H1 (cell line): ENCODE measurements around the gene PI4KA. TPM values are rescaled to one million over a fixed set of nuclear protein-coding genes. Genes with fewer than 3 reads are reported as not detected.

Source experiments
- CTCF ChIA-PET: fragments of 300-600 bp; sonication (Branson Sonifier 250); formaldehyde crosslinking; loops from one replicate; lab custom pipeline; 2021; ENCODE audit not compliant: partially characterized antibody; lab: Charles Lee
- POLR2A ChIA-PET: fragments of 300-600 bp; sonication (Branson Sonifier 250); formaldehyde crosslinking; loops from one replicate; lab custom pipeline; 2021; ENCODE audit warnings: inconsistent platforms; ENCODE audit not compliant: partially characterized antibody; lab: Charles Lee
- DNase-seq, 2 experiments: peaks; one replicate each; pipeline versions ENCODE4 v3.0.0 to v3.0.0-alpha.2; 2010 to 2022; ENCODE audit warnings: low spot score in 2 of 2, low read depth in 1 of 2, mixed read lengths in 1 of 2
- FAIRE-seq: peaks from 2 replicates; lab custom pipeline; 2011; peaks lifted over from hg19 to GRCh38; lab: Jason Lieb, UNC
- H2AFZ ChIP-seq: 2 replicates; pipeline ENCODE4 v1.8.1; 2012; ENCODE audit warnings: low read length, inconsistent platforms
- H2AK5ac ChIP-seq: 2 replicates; pipeline ENCODE4 v1.6.1; 2013; ENCODE audit warnings: low read depth, low read length
- H2BK120ac ChIP-seq: replicated peaks from 2 replicates; pipeline ENCODE3; 2013; ENCODE audit warnings: low read depth, low read length, inconsistent platforms
- H2BK12ac ChIP-seq: 2 replicates; pipeline ENCODE4 v1.6.1; 2013; ENCODE audit warnings: low read depth, low read length
- H2BK15ac ChIP-seq: 2 replicates; pipeline ENCODE4 v1.6.1; 2013; ENCODE audit warnings: low read length
- H2BK20ac ChIP-seq: 2 replicates; pipeline ENCODE4 v1.6.1; 2013; ENCODE audit warnings: low read length
- H2BK5ac ChIP-seq: 2 replicates; pipeline ENCODE4 v1.6.1; 2013; ENCODE audit warnings: low read depth, low read length
- H3K14ac ChIP-seq: 2 replicates; pipeline ENCODE4 v1.6.1; 2013; ENCODE audit warnings: inconsistent platforms; ENCODE audit not compliant: insufficient read length
- H3K18ac ChIP-seq: 2 replicates; pipeline ENCODE4 v1.6.1; 2013; ENCODE audit warnings: low read length; ENCODE audit errors: extremely low read depth
- H3K23ac ChIP-seq: 2 replicates; pipeline ENCODE4 v1.6.1; 2013; ENCODE audit warnings: inconsistent platforms; ENCODE audit not compliant: insufficient read length
- H3K23me2 ChIP-seq: 2 replicates; pipeline ENCODE4 v1.6.1; 2013; ENCODE audit warnings: low read depth, low read length
- H3K27ac ChIP-seq: 2 replicates; pipeline ENCODE4 v1.6.1; 2011; ENCODE audit warnings: low read depth, low read length, inconsistent platforms
- H3K27me3 ChIP-seq, 4 experiments: replicated peaks in 1 of 4; 1 replicate in 1 of 4; 2 replicates in 3 of 4; pipeline versions ENCODE4 v1.6.1 to v1.8.1; 2011 to 2013; ENCODE audit warnings: low read length in 3 of 4, mild to moderate bottlenecking in 3 of 4, inconsistent platforms in 2 of 4, mixed read lengths in 2 of 4, moderate library complexity in 1 of 4; ENCODE audit not compliant: control insufficient read depth in 3 of 4, insufficient read depth in 3 of 4; ENCODE audit errors: extremely low read depth in 1 of 4
- H3K36me3 ChIP-seq, 4 experiments: 2 replicates each; pipeline versions ENCODE4 v1.6.1 to v1.8.1; 2011 to 2013; ENCODE audit warnings: mild to moderate bottlenecking in 4 of 4, low read length in 3 of 4, moderate library complexity in 2 of 4, control low read depth in 1 of 4, inconsistent platforms in 1 of 4; ENCODE audit not compliant: insufficient read depth in 4 of 4, control insufficient read depth in 2 of 4
- H3K4ac ChIP-seq: replicated peaks from 2 replicates; pipeline ENCODE3; 2013; ENCODE audit warnings: low read length, low read depth, mixed read lengths, inconsistent platforms; ENCODE audit not compliant: insufficient read length
- H3K4me1 ChIP-seq, 4 experiments: replicated peaks in 1 of 4; 1 replicate in 1 of 4; 2 replicates in 3 of 4; pipeline versions ENCODE4 v1.6.1 to v1.8.1; 2011 to 2013; ENCODE audit warnings: low read length in 3 of 4, inconsistent platforms in 2 of 4, mixed read lengths in 1 of 4; ENCODE audit not compliant: insufficient read depth in 4 of 4, control insufficient read depth in 3 of 4
- H3K4me2 ChIP-seq, 2 experiments: 2 replicates each; pipeline versions ENCODE4 v1.6.1 to v1.8.1; 2011 to 2013; ENCODE audit warnings: low read depth in 2 of 2, low read length in 2 of 2, control low read depth in 1 of 2, inconsistent platforms in 1 of 2, mild to moderate bottlenecking in 1 of 2; ENCODE audit not compliant: insufficient read depth in 1 of 2
- H3K4me3 ChIP-seq, 4 experiments: fragments of 200-600, 300-600 bp in 1 of 4; sonication (generic), shearing (Covaris generic), sonication (Bioruptor Twin) in 1 of 4; 2 replicates each; pipeline versions ENCODE4 v1.5.1 to v1.8.1; 2011 to 2016; ENCODE audit warnings: low read length in 4 of 4, low read depth in 3 of 4, control low read depth in 2 of 4, inconsistent platforms in 2 of 4, mild to moderate bottlenecking in 2 of 4, mixed read lengths in 1 of 4, moderate library complexity in 1 of 4; ENCODE audit not compliant: insufficient read depth in 2 of 4; ENCODE audit errors: extremely low read depth in 1 of 4
- H3K56ac ChIP-seq: replicated peaks from 2 replicates; pipeline ENCODE3; 2013; ENCODE audit warnings: low read depth, mild to moderate bottlenecking, mixed read lengths, low read length, inconsistent platforms; ENCODE audit not compliant: insufficient read length
- H3K79me1 ChIP-seq: 2 replicates; pipeline ENCODE4 v1.6.1; 2013; ENCODE audit warnings: low read depth, low read length, control low read depth
- H3K79me2 ChIP-seq, 2 experiments: 2 replicates each; pipeline versions ENCODE4 v1.6.1 to v1.8.1; 2012 to 2013; ENCODE audit warnings: low read length in 2 of 2, mild to moderate bottlenecking in 2 of 2, inconsistent platforms in 1 of 2; ENCODE audit not compliant: insufficient read depth in 2 of 2, control insufficient read depth in 1 of 2
- H3K9ac ChIP-seq, 4 experiments: replicated peaks in 1 of 4; 1 replicate in 1 of 4; 2 replicates in 3 of 4; pipeline versions ENCODE4 v1.6.1 to v1.8.1; 2011 to 2013; ENCODE audit warnings: low read depth in 3 of 4, low read length in 3 of 4, control low read depth in 2 of 4, mild to moderate bottlenecking in 2 of 4, moderate library complexity in 2 of 4, inconsistent platforms in 1 of 4; ENCODE audit errors: extremely low read depth in 1 of 4
- H3K9me3 ChIP-seq, 2 experiments: 2 replicates each; pipeline versions ENCODE4 v1.6.1 to v1.8.1; 2012 to 2013; ENCODE audit warnings: mild to moderate bottlenecking in 2 of 2, moderate library complexity in 2 of 2, control low read depth in 1 of 2, inconsistent platforms in 1 of 2, low read depth in 1 of 2, low read length in 1 of 2, mixed read lengths in 1 of 2; ENCODE audit not compliant: insufficient read depth in 2 of 2
- H4K20me1 ChIP-seq, 2 experiments: replicated peaks in 1 of 2; 2 replicates each; pipeline versions ENCODE3 to v1.8.1; 2011 to 2013; ENCODE audit warnings: inconsistent platforms in 2 of 2, low read length in 2 of 2, mild to moderate bottlenecking in 1 of 2; ENCODE audit not compliant: insufficient read depth in 2 of 2, control insufficient read depth in 1 of 2
- H4K5ac ChIP-seq: 2 replicates; pipeline ENCODE4 v1.6.1; 2013; ENCODE audit warnings: low read length, low read depth, mixed read lengths, inconsistent platforms; ENCODE audit not compliant: insufficient read length
- H4K8ac ChIP-seq: 2 replicates; pipeline ENCODE4 v1.8.0; 2013; ENCODE audit warnings: mild to moderate bottlenecking, moderate library complexity, low read length, inconsistent platforms; ENCODE audit not compliant: insufficient read depth; ENCODE audit errors: extremely low read depth
- H4K91ac ChIP-seq: replicated peaks from 2 replicates; pipeline ENCODE3; 2013; ENCODE audit warnings: low read length, mixed read lengths, inconsistent platforms; ENCODE audit not compliant: insufficient read length
- ATF3 ChIP-seq: IDR thresholded peaks from 2 replicates; pipeline ENCODE4 v1.6.1; 2011; ENCODE audit warnings: low read depth, mild to moderate bottlenecking, low read length; ENCODE audit not compliant: insufficient read depth
- CHD2 ChIP-seq: IDR thresholded peaks from 2 replicates; pipeline ENCODE4 v1.6.1; 2012; ENCODE audit warnings: low read length, improper control_type of control experiment
- CREB1 ChIP-seq: IDR thresholded peaks from 2 replicates; pipeline ENCODE4 v1.6.1; 2012; ENCODE audit warnings: inconsistent platforms
- HDAC6 ChIP-seq: IDR thresholded peaks from one replicate; pipeline ENCODE4 v1.7.1; 2012; ENCODE audit warnings: low read depth, mild to moderate bottlenecking, inconsistent platforms, low read length, moderate library complexity
- JUND ChIP-seq: IDR thresholded peaks from 2 replicates; pipeline ENCODE4 v1.6.1; 2011; ENCODE audit warnings: mild to moderate bottlenecking, improper control_type of control experiment, low read length
- KDM5A ChIP-seq: fragments of 200-600 bp; IDR thresholded peaks from 2 replicates; pipeline ENCODE4 v1.7.1; 2012; ENCODE audit warnings: mild to moderate bottlenecking, low read length, inconsistent platforms, mixed read lengths
- NANOG ChIP-seq: IDR thresholded peaks from 2 replicates; pipeline ENCODE4 v1.6.1; 2011; ENCODE audit warnings: low read length, low read depth, mild to moderate bottlenecking, inconsistent platforms; ENCODE audit not compliant: insufficient read depth, poor library complexity, severe bottlenecking
- PHF8 ChIP-seq: fragments of 200-600 bp; sonication (generic); conservative IDR thresholded peaks from 2 replicates; pipeline ENCODE4 v1.7.1; 2012; ENCODE audit warnings: low read depth, mild to moderate bottlenecking, inconsistent platforms, low read length, moderate library complexity
- POLR2A ChIP-seq, 2 experiments: IDR thresholded peaks; 1 replicate in 1 of 2; 2 replicates in 1 of 2; pipeline ENCODE4 v1.6.1; 2011; ENCODE audit warnings: low read depth in 2 of 2, low read length in 2 of 2, mild to moderate bottlenecking in 2 of 2; ENCODE audit errors: control extremely low read depth in 1 of 2
- POLR2AphosphoS5 ChIP-seq: IDR thresholded peaks from 2 replicates; pipeline ENCODE4 v1.6.1; 2011; ENCODE audit warnings: low read depth, low read length
- SP1 ChIP-seq: IDR thresholded peaks from 2 replicates; pipeline ENCODE4 v1.6.1; 2011; ENCODE audit warnings: low read depth, low read length
- WGBS, 2 experiments: shearing (Covaris generic) in 1 of 2; methylation state at CpG; one replicate each; pipeline versions ENCODE4 v1.1.6 to v1.1.7; 2013 to 2015; ENCODE audit warnings: low lambda C conversion rate in 2 of 2, mixed read lengths in 2 of 2, inconsistent platforms in 1 of 2, low coverage in 1 of 2, missing lambda C conversion rate in 1 of 2; ENCODE audit not compliant: insufficient replicate concordance in 2 of 2, insufficient coverage in 1 of 2, insufficient read length in 1 of 2; ENCODE audit errors: extremely low coverage in 1 of 2, missing lambda C conversion rate in 1 of 2; 5-methylcytosine and 5-hydroxymethylcytosine counted together
- polyA plus RNA-seq, 7 experiments: library from polyadenylated mRNA; depleted of rRNA in 3 of 7; stranded (reverse) in 5 of 7; unstranded in 2 of 7; fragments of >200 nt in 5 of 7; fragments of 200-250 nt in 2 of 7; gene quantifications; 1 replicate in 5 of 7; 2 replicates in 1 of 7; 4 replicates in 1 of 7; pipeline versions ENCODE4 v1.2.1 to v1.2.3, GENCODE V29; 2011 to 2013; ENCODE audit warnings: missing spikeins in 2 of 7, mixed read lengths in 2 of 7
- total RNA-seq: library from RNA; stranded (reverse); fragmentation: NEBNext Ultra II Directional; extraction: Animal tissue kit (Norgen Biotek cat#: 25700); gene quantifications from 2 replicates; pipeline ENCODE4 v1.2.1, GENCODE V29; 2021
- TF ChIP-seq, protein P1 (sequence below): IDR thresholded peaks from 2 replicates; pipeline ENCODE4 v1.6.1; 2012; ENCODE audit warnings: inconsistent platforms

Gene PI4KA
- total and polyA plus RNA-seq, 2 of the 8 experiments (the other 6 are each of a cell fraction or from before 2014, with no cell fraction given), result 22.5 to 37.7 TPM

- H2BK15ac ChIP-seq, result no peak overlapping the region
- no peaks in the 10 kb centered on the region for H3K27me3 ChIP-seq
- no peak overlapping the region for H3K9ac ChIP-seq
- H3K18ac ChIP-seq, result no peak overlapping the region
- no peak overlapping the region for H3K14ac ChIP-seq
- CTCF ChIA-PET, result no interaction called here
- no peak overlapping the region for H4K8ac ChIP-seq
- FAIRE-seq (no peak), DNase-seq (no peak)
- no peaks in the 10 kb centered on the region for H3K79me1 ChIP-seq
- H3K27ac ChIP-seq, result no peak overlapping the region
- no peak overlapping the region for H3K56ac ChIP-seq
- WGBS, 2 experiments, result 96% methylated on average over 6 of the region's 6 CpGs; no CpG with 5 or more reads in 1 of the 2 experiments
- no peak overlapping the region for H2AK5ac ChIP-seq
- H2AFZ ChIP-seq, result no peak overlapping the region
- no peak overlapping the region for H4K91ac ChIP-seq
- H3K9me3 ChIP-seq, result no peaks in the 10 kb centered on the region
- H3K4me1 ChIP-seq, result no peaks in the 10 kb centered on the region
- TF ChIP-seq JUND (no peak), HDAC6 (no peak), ATF3 (no peak), CHD2 (no peak), PHF8 (no peak), POLR2A (IDR thresholded peaks at IDR 0.05; ENCODE audit: control extremely low read depth in 1 of 2, low read depth in 2 of 2, low read length in 2 of 2) (no peak), NANOG (no peak), POLR2AphosphoS5 (no peak), CREB1 (no peak), SP1 (no peak), KDM5A (no peak)
- TF ChIP-seq, protein P1, sequence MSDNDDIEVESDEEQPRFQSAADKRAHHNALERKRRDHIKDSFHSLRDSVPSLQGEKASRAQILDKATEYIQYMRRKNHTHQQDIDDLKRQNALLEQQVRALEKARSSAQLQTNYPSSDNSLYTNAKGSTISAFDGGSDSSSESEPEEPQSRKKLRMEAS, result no peak
- no peak overlapping the region for H2BK20ac ChIP-seq
- H3K36me3 ChIP-seq, result no peaks in the 10 kb centered on the region; a peak in 1 of 8 replicates
- no peak overlapping the region for H2BK5ac ChIP-seq
- H3K23ac ChIP-seq, result no peak overlapping the region
- H2BK12ac ChIP-seq, result no peak overlapping the region
- H4K5ac ChIP-seq, result no peak overlapping the region
- POLR2A ChIA-PET, result no interaction called here
- no peak overlapping the region for H3K4ac ChIP-seq
- H3K23me2 ChIP-seq, result no peaks in the 10 kb centered on the region; the same call in 1 of the 2 replicates
- no peak overlapping the region for H3K4me3 ChIP-seq
- H3K4me2 ChIP-seq, result no peak overlapping the region
- no peak overlapping the region for H2BK120ac ChIP-seq
- H3K79me2 ChIP-seq, result no peaks in the 10 kb centered on the region
- peaks cover 0 to 1% of the 10 kb centered on the region in 2 experiments for H4K20me1 ChIP-seq
Observed at GRCh38 chr22:20825624-20826023, 33.0 kb downstream of the PI4KA start.
